ENCODE measurements around the gene MATCAP1. TPM values are rescaled to one million over a fixed set of nuclear protein-coding genes. Genes with fewer than 3 reads are reported as not detected.

Gene MATCAP1
- polyA plus RNA-seq, 1 of the 3 experiments (the other 2 are of a cell fraction): 68.5 TPM

- H3K9me3 ChIP-seq: no peaks in the 10 kb centered on the region
- WGBS (ENCODE audit: low lambda C conversion rate): 23% methylated on average over 20 of the region's 24 CpGs
- peaks cover 33 to 36% of the 10 kb centered on the region in 2 experiments; a peak in 3 of 4 replicates for H3K4me1 ChIP-seq (ENCODE audit: control insufficient read depth in 1 of 2, insufficient read depth in 2 of 2, low read depth in 1 of 2, low read length in 1 of 2)
- H3K27ac ChIP-seq (ENCODE audit: low read depth in 2 of 2, low read length in 1 of 2): peak overlapping the region; percentile 76 to 94
- H3K9me2 ChIP-seq: no peaks in the 10 kb centered on the region
- H3K4me3 ChIP-seq (ENCODE audit: low read depth in 2 of 2, low read length in 1 of 2): peak overlapping the region; percentile 49 to 66
- TF ChIP-seq RAD21 (IDR thresholded peaks at IDR 0.05; ENCODE audit: low read length) (peak; percentile 44), CTCF (IDR thresholded peaks at IDR 0.05) (peak; percentile 70), YY1 (IDR thresholded peaks at IDR 0.05; ENCODE audit: low read depth) (no peak), NFIC (IDR thresholded peaks at IDR 0.05; ENCODE audit: borderline replicate concordance) (no peak)
- peak; percentile 73 for DNase-seq
- peaks cover 30% of the 10 kb centered on the region for H3F3A ChIP-seq (replicated peaks; ENCODE audit: insufficient read depth)
- ChIA-PET CTCF (interaction anchor here (0.8 to 4.1 kb wide), 19 partner anchors 9 to 275 kb away, joined by 3 to 32 read pairs (median 4); partner anchors contain the start of genes EXOC3L1, FBXL8, MATCAP1 and TMEM208), POLR2A (interaction anchor here (1.0 to 2.6 kb wide), 7 partner anchors 8 to 57 kb away, joined by 3 to 15 read pairs (median 4); partner anchors contain the start of genes ELMO3, FBXL8, TMEM208 and TRADD)
- H3K79me2 ChIP-seq (ENCODE audit: insufficient read depth): peaks cover 7% of the 10 kb centered on the region; the same call in 1 of the 2 replicates
- peak overlapping the region; percentile 64 for H3K9ac ChIP-seq
- no peaks in the 10 kb centered on the region for H4K20me1 ChIP-seq (ENCODE audit: insufficient read depth)
- H3K27me3 ChIP-seq (ENCODE audit: insufficient read depth): no peaks in the 10 kb centered on the region
- peaks cover 0 to under 1% of the 10 kb centered on the region in 2 experiments for H3K36me3 ChIP-seq (replicated peaks in 1 of 2; ENCODE audit: control insufficient read depth in 1 of 2, insufficient read depth in 2 of 2, low read length in 1 of 2)
- H3K4me2 ChIP-seq: peak overlapping the region; percentile 98
- H2AFZ ChIP-seq (ENCODE audit: low read depth): peak overlapping the region; percentile 81; the same call in 1 of the 2 replicates
These were observed 14.1 kb downstream of the MATCAP1 start for GRCh38 chr16:67169642-67170167.

GRCh38 chr16:67169011-67169451 is 14.7 kb downstream of the MATCAP1 start:
- H3K36me3 ChIP-seq (replicated peaks in 1 of 2; ENCODE audit: control insufficient read depth in 1 of 2, insufficient read depth in 2 of 2, low read length in 1 of 2): no peaks in the 10 kb centered on the region
- CTCF ChIA-PET: interaction anchor here (0.7 to 4.1 kb wide), 15 partner anchors 9 to 274 kb away, joined by 3 to 32 read pairs (median 5); partner anchors contain the start of genes EXOC3L1, FBXL8, MATCAP1 and SLC9A5
- no peak overlapping the region for H3K9ac ChIP-seq
- peaks cover 7% of the 10 kb centered on the region; the same call in 1 of the 2 replicates for H3K79me2 ChIP-seq (ENCODE audit: insufficient read depth)
- TF ChIP-seq REST (IDR thresholded peaks at IDR 0.05; ENCODE audit: low read depth, low read length) (peak; percentile 76; the same call in 1 of the 2 replicates), USF1 (IDR thresholded peaks at IDR 0.05; ENCODE audit: borderline replicate concordance, low read depth) (no peak)
- H3K4me1 ChIP-seq (ENCODE audit: control insufficient read depth in 1 of 2, insufficient read depth in 2 of 2, low read depth in 1 of 2, low read length in 1 of 2): peaks cover 29 to 35% of the 10 kb centered on the region in 2 experiments; a peak in 3 of 4 replicates
- H3K4me2 ChIP-seq: no peak overlapping the region
- peaks cover 30% of the 10 kb centered on the region for H3F3A ChIP-seq (replicated peaks; ENCODE audit: insufficient read depth)
- no peaks in the 10 kb centered on the region for H3K9me2 ChIP-seq
- POLR2A ChIA-PET: interaction anchor here (1.2 to 2.6 kb wide), 3 partner anchors 8 to 58 kb away, joined by 3 to 15 read pairs (median 4); partner anchors contain the start of genes FBXL8, TMEM208 and TRADD
- no peaks in the 10 kb centered on the region for H3K27me3 ChIP-seq (ENCODE audit: insufficient read depth)
- peak overlapping the region in 1 of 2 experiments; percentile 94; a peak in 2 of 4 replicates for H3K27ac ChIP-seq (ENCODE audit: low read depth in 2 of 2, low read length in 1 of 2)
- H3K4me3 ChIP-seq (ENCODE audit: low read depth in 2 of 2, low read length in 1 of 2): no peak overlapping the region
- H4K20me1 ChIP-seq (ENCODE audit: insufficient read depth): no peaks in the 10 kb centered on the region
- 75% methylated on average over 6 of the region's 9 CpGs for WGBS (ENCODE audit: low lambda C conversion rate)
- no peak overlapping the region for H2AFZ ChIP-seq (ENCODE audit: low read depth)
- no peaks in the 10 kb centered on the region for H3K9me3 ChIP-seq
- DNase-seq: no peak

Measured in SK-N-SH (cell line).